SK-N-SH treated with all-trans-retinoic acid at 6 μM for 48 hours (cell line): ENCODE data around the gene LSMEM2.

Experiments used
- ATAC-seq: fragments of 200-7000 bp; cut with Tn5 transposase; 3 replicates; pipeline ENCODE4 v1.9.1; 2020; ENCODE audit warnings: mild to moderate bottlenecking, moderate library complexity
- ARNTL ChIP-seq: fragments of 450-650 bp; formaldehyde crosslinking; IDR thresholded peaks from 2 replicates; pipeline ENCODE4 v1.5.0; 2020; ENCODE audit warnings: low read depth, mild to moderate bottlenecking, moderate library complexity, borderline replicate concordance
- CREB5 ChIP-seq: fragments of 250-450 bp; sonication (Bioruptor Pico); IDR thresholded peaks from 2 replicates; pipeline ENCODE4 v1.5.1; 2020; ENCODE audit warnings: low read depth, mild to moderate bottlenecking, moderate library complexity
- CSDC2 ChIP-seq: fragments of 250-450 bp; sonication (Bioruptor Pico); IDR thresholded peaks from 2 replicates; pipeline ENCODE4 v1.5.0; 2020; ENCODE audit warnings: mild to moderate bottlenecking, moderate library complexity
- CSRNP3 ChIP-seq: fragments of 250-450 bp; sonication (Bioruptor Pico); IDR thresholded peaks from 2 replicates; pipeline ENCODE4 v1.5.1; 2021; ENCODE audit warnings: mild to moderate bottlenecking, moderate library complexity
- ESRRG ChIP-seq: fragments of 250-450 bp; sonication (Bioruptor Pico); IDR thresholded peaks from 2 replicates; pipeline ENCODE4 v1.6.1; 2021; ENCODE audit warnings: mild to moderate bottlenecking
- GLIS3 ChIP-seq: fragments of 250-450 bp; sonication (Bioruptor Pico); IDR thresholded peaks from 2 replicates; pipeline ENCODE4 v1.5.0; 2020; ENCODE audit warnings: mild to moderate bottlenecking, moderate library complexity
- ISL1 ChIP-seq: fragments of 250-450 bp; sonication (Bioruptor Pico); IDR thresholded peaks from 2 replicates; pipeline ENCODE4 v2.1.2; 2022; ENCODE audit warnings: mild to moderate bottlenecking, moderate library complexity
- PATZ1 ChIP-seq: fragments of 250-450 bp; sonication (Bioruptor Pico); IDR thresholded peaks from 2 replicates; pipeline ENCODE4 v1.8.0; 2020; ENCODE audit warnings: mild to moderate bottlenecking, moderate library complexity, borderline replicate concordance
- POU6F1 ChIP-seq: fragments of 250-450 bp; sonication (Bioruptor Pico); IDR thresholded peaks from 2 replicates; pipeline ENCODE4 v1.8.0; 2021; ENCODE audit warnings: low read depth, mild to moderate bottlenecking, moderate library complexity, borderline replicate concordance
- PPARA ChIP-seq: fragments of 250-450 bp; sonication (Bioruptor Pico); IDR thresholded peaks from 2 replicates; pipeline ENCODE4 v1.5.0; 2020; ENCODE audit warnings: mild to moderate bottlenecking, borderline replicate concordance
- SNAI2 ChIP-seq: fragments of 250-450 bp; sonication (Bioruptor Pico); IDR thresholded peaks from 2 replicates; pipeline ENCODE4 v1.5.0; 2020; ENCODE audit warnings: mild to moderate bottlenecking, moderate library complexity
- TCF4 ChIP-seq: fragments of 250-450 bp; sonication (Bioruptor Pico); IDR thresholded peaks from 2 replicates; pipeline ENCODE4 v1.8.0; 2021; ENCODE audit warnings: mild to moderate bottlenecking, moderate library complexity, borderline replicate concordance
- TOX ChIP-seq: fragments of 250-450 bp; sonication (Bioruptor Pico); IDR thresholded peaks from 2 replicates; pipeline ENCODE4 v1.8.0; 2021; ENCODE audit warnings: mild to moderate bottlenecking, moderate library complexity, borderline replicate concordance
- ZFP3 ChIP-seq: fragments of 250-450 bp; sonication (Bioruptor Pico); IDR thresholded peaks from 2 replicates; pipeline ENCODE4 v1.5.0; 2020; ENCODE audit warnings: mild to moderate bottlenecking, moderate library complexity
- ZFP30 ChIP-seq: fragments of 450-650 bp; formaldehyde crosslinking; IDR thresholded peaks from 2 replicates; pipeline ENCODE4 v1.5.0; 2022; ENCODE audit warnings: mild to moderate bottlenecking, moderate library complexity
- ZNF565 ChIP-seq: fragments of 450-650 bp; formaldehyde crosslinking; conservative IDR thresholded peaks from 2 replicates; pipeline ENCODE4 v1.5.0; 2020; ENCODE audit warnings: low read depth, mild to moderate bottlenecking, moderate library complexity
- ZNF70 ChIP-seq: fragments of 450-650 bp; formaldehyde crosslinking; IDR thresholded peaks from 2 replicates; pipeline ENCODE4 v1.5.0; 2020; ENCODE audit warnings: mild to moderate bottlenecking, moderate library complexity

Gene LSMEM2

GRCh38 chr3:50333744-50334328 is 54.9 kb downstream of the LSMEM2 start:
- TF ChIP-seq POU6F1 (CRISPR knock-in tag): no peak
- no peak for TF ChIP-seq ZNF565
- no peak for TF ChIP-seq CREB5 (CRISPR knock-in tag)
- TF ChIP-seq ZNF70: no peak
- no peak for TF ChIP-seq CSRNP3 (CRISPR knock-in tag)
- no peak for TF ChIP-seq ARNTL (CRISPR knock-in tag)
- no peak for TF ChIP-seq ISL1
- no peak for TF ChIP-seq SNAI2
- TF ChIP-seq PATZ1 (CRISPR knock-in tag): no peak
- no peak for TF ChIP-seq TCF4 (CRISPR knock-in tag)
- no peak for TF ChIP-seq ZFP3
- no peak for TF ChIP-seq ZFP30 (CRISPR knock-in tag)
- TF ChIP-seq CSDC2: no peak
- no peak for TF ChIP-seq PPARA
- no peak for TF ChIP-seq GLIS3 (CRISPR knock-in tag)
- no peak for ATAC-seq

GRCh38 chr3:50334339-50335075 is 55.6 kb downstream of the LSMEM2 start:
- TF ChIP-seq PPARA (no peak), CREB5 (CRISPR knock-in tag) (no peak), POU6F1 (CRISPR knock-in tag) (no peak), CSDC2 (no peak), ESRRG (no peak), ZFP3 (no peak), ZNF565 (no peak), CSRNP3 (CRISPR knock-in tag) (no peak), ZNF70 (no peak), GLIS3 (CRISPR knock-in tag) (no peak), SNAI2 (no peak), TCF4 (CRISPR knock-in tag) (no peak), TOX (no peak)
- ATAC-seq: no peak
